C1 segment of cervical spinal cord (tissue), 14 donors: ENCODE data around the gene SPTBN1.

Experiments used
- DNase-seq, 14 donors: peaks; one replicate each; lab custom pipeline; 2025; lab: John Stamatoyannopoulos, UW

Gene SPTBN1

DNA sequence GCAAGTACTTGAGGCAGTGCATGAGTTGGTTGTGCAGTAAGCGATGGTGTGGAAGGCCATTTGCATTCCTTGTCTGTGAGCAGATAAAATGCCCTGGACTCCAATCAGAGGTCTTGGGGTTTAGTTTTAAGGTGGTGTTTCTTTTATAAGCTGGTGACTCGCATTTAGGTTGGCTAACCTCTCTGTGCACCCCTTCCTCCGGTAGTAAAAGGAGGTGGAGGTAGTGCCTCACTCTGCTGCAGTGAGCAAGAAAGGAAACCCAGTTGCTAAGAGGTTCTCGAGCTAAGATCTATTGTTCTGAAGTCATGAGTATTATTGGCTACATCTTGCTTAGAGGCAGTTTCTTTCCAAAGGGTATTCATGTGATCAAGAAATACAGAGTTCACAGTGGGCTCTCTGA lies 193.1 kb downstream of the SPTBN1 start:
- DNase-seq = no peak

DNA sequence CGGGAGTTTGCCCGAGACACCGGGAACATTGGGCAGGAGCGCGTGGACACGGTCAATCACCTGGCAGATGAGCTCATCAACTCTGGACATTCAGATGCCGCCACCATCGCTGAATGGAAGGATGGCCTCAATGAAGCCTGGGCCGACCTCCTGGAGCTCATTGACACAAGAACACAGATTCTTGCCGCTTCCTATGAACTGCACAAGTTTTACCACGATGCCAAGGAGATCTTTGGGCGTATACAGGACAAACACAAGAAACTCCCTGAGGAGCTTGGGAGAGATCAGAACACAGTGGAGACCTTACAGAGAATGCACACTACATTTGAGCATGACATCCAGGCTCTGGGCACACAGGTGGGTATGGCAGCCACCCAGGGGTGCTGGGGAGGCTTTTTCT lies 193.5 kb downstream of the SPTBN1 start:
- DNase-seq = no peak

DNA sequence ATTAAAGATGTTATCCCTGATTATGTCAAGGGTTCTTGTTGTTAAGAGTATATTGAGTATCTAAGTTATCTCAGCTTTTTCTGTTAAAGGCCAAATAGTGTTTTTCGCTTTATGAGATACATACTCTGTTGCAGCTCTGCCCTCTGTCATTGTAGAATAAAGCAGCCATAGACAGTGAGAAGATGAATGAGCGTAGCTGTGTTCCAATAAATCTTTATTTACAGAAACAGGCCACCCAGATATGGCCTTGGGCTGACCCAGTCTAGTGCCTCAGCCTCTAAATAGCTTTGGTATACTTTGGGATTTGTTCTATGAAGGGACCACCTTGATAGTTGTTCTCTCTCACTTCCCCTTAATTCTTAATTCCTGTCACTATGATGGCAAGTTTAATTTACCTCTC lies 194.5 kb downstream of the SPTBN1 start:
- DNase-seq = no peak

DNA sequence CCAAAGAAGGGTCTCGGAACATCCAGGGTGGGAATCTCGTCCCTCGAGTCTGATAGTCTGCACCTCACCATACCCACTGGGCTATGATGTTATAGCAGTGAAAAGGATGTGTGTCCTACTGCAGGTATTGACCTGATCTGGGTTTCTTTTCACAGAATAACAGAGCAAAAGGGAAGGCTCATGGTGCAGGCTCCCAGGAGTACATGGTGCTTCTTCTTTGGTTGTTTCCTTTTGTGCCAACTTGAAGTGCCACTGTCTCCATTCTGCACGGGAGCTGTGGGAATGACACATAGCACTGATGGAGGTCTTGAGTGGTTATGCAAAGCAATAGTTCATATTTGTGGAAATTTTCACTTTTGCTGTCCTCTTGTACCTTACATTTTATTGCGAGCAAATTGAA lies 195.2 kb downstream of the SPTBN1 start:
- DNase-seq = no peak

DNA sequence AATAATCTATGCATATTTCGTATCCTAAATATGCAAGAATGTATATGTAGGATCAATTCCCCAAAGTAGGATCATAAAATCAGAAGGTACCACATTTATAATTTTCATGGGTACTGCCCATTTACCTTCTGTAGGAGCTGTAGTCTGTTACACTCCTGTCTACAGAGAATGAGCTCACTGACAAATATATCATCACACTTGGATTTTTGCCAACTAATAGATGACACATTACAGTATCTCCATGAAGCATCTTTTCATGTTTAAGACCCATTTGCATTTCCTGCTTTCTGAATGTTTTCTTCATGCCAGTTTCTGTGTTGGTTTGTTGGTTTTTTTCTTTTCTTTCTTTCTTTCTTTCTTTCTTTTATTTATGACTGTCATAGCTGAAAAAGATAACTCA lies 196.4 kb downstream of the SPTBN1 start:
- no peak for DNase-seq

DNA sequence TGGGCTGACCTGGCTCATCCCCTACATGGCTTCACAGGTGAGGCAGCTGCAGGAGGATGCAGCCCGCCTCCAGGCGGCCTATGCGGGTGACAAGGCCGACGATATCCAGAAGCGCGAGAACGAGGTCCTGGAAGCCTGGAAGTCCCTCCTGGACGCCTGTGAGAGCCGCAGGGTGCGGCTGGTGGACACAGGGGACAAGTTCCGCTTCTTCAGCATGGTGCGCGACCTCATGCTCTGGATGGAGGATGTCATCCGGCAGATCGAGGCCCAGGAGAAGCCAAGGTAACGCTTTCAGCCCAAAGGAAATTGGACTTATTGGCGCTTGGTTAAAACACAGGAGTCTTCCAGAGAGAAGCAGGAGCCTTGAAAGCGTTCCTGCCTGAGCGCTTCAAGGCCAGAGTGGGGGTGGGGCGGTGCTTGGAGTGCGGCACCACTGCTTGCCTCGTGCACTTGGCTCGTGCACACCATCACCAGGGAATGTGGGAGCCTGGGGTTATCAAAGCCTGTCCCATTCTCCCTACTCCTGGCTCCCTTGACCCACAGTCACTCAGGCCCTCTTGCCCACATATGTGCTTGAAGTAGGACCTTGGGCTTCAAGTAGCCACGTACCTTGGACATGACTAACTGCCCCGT lies 197.6 kb downstream of the SPTBN1 start:
- no peak for DNase-seq

DNA sequence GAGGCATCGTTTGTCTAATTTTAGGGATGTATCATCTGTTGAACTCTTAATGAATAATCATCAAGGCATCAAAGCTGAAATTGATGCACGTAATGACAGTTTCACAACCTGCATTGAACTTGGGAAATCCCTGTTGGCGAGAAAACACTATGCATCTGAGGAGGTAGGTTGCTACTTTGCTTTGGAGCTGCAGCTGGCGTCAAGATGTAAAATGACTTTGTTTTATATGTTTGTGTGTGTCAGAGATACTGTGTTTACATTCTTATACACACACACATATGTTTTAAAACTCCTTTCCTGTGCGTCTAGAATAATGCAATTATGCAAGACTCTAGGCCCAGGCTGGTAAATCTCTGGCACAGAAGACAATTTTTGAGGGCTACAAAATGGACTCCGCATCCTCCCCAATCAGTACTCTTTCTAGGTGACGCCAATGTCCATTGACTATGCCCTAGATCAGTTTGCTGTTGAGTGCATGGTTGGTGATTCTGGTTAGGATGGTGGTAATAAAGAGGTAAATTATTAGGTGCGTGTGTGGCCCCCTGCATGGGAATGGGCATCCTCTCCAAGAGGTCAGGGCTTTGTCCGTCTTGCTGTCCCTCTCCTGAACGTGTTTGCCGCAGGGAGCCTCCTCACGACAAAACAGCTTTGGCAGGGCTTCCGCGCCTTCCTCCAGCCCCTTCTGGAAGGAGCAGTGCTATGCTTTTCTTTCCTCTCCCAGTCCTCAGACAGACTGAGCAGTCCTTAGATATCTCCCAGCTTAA lies 199.1 kb downstream of the SPTBN1 start:
- no peak for DNase-seq

DNA sequence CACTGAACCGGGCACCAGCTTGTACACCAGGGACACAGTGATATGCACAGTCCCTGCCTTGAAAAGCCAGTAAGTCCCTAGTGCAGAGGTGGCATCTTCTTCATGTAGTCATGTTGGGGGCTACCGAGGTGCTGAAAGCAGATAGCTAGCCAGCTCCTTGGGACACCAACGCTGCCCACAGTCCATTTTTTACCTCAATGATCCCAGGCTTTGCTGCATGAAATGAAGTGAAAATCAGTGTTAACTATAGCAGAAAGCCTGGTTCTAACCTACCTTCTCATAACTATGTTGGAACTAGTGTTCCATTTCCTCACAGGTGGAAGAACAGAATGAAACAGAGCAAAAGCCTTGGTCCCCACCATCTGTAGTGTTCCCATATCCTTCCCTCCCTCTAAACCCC lies 200.7 kb downstream of the SPTBN1 start:
- no peak for DNase-seq

DNA sequence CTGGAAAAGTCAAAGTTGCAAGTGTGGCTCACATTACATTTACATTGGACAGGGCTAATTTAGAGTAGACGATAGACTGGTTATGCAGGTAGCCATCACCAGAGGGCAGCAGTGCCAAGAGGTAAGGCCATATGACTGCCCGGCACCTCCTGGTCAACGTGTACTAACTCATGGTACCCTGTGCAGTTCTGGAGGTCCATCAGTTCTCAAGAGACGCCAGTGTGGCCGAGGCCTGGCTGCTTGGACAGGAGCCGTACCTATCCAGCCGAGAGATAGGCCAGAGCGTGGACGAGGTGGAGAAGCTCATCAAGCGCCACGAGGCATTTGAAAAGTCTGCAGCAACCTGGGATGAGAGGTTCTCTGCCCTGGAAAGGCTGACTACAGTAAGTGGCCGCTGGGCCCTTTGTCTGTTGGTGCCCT lies 201.5 kb downstream of the SPTBN1 start:
- DNase-seq = peak in 3 of 14 donors; percentile 20 to 39 (median 21)

DNA sequence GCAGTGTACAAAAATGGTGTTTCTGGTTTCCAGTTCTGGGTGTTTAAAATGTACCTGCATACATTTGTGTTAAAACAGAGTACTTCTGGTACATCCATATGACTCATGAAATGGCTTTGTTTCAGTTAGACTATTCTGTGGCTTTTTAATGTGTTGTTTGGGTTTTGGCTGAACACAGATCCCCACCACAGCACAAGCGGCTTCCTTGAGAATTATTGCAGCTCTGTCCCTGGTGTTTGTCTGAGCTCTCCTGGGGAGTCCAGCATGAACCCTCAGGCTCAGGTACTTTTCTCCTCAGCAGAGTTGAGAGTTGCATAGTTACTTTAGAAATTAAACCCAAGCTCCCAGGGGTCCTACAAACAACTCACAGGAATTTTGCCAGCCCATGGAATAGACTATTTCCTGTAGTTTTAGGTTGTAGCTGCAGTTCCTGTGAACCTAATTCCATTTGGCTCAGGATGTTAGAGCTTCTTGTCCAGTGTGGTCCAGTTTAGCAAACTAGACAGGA lies 202.5 kb downstream of the SPTBN1 start:
- no peak for DNase-seq

DNA sequence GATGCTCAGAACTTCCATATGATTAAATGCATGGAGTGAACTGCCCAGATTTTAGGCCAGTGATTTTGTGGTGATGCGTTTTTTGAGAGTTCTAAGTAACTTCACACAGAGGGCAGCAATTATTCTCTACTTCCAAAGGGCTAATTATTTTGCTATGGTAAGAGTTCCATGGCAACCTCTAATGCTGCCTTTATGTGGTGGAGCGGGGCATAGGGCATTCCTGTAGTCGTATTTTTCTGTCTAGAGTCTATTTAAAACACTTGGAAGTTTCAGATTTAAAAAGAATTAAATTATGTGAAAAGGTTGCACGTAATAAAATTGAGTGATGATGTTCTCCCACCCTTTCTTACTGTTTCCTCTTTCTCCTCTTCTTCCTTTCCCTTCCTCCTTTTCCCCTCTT lies 203.4 kb downstream of the SPTBN1 start:
- no peak for DNase-seq

DNA sequence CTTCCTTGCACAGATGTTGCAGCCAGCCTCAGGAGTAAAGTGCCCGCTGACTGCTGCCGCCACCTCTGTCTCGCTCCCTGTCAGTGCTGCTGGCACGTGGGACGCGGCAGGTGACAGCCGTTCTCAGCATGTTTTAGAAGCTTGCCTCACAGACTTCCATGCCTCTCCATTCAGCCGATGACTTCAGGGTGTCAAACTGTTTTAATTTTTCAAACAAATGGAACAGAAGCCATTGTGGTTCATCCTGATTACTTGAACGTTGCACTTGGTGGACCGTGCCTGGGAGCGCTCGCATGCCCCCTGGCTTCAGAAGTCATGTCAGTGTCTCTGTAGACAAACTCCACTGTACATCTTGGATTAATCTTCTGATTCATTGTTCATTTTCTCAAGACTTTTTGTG lies 204.6 kb downstream of the SPTBN1 start:
- peak in 3 of 14 donors; percentile 3 to 18 (median 13) for DNase-seq

DNA sequence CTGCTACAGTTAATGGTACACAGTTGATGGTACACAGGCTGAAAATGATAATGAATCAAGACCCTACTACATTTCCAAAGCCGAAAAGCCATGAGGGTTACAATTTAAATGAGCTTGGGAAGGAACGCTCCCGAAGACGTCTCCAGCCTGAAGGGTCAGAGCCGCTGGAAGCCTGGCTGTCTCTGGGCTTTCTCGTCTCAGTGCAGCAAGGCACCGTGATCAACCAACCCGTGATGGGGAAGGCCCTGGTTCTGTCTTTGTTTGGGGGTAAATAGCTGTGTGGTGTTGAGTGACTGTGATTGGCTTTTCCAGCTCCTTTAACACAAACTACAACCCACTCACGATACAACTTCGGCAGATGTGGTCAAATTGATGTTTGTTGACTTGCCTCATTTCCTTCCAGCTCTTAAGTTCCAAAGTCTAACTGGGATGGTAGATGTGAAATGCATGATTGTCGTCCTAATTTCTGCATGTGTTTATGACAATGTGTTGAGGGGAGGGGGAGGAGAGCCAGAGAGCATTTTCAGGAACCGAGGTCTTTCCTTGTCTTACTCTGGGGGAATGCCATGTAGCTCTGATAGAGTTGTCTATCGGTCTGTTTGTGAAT lies 207.4 kb downstream of the SPTBN1 start:
- no peak for DNase-seq

DNA sequence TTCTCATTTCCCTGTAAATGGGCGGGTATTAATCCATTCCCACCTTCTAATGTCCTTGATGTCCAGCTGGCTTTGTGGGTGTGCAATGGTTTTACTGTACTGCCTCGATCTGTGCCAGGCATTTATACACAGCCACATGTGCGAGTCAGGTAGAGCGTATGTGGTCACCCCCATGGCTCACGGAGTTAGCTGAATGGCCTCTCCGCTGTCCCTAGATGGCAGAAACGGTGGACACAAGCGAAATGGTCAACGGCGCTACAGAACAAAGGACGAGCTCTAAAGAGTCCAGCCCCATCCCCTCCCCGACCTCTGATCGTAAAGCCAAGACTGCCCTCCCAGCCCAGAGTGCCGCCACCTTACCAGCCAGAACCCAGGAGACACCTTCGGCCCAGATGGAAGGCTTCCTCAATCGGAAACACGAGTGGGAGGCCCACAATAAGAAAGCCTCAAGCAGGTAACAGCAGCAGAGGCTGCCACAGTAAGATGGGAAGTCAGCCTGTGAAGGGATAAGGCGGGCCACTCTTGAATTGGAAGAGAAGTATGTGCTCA lies 208.2 kb downstream of the SPTBN1 start:
- DNase-seq = no peak

DNA sequence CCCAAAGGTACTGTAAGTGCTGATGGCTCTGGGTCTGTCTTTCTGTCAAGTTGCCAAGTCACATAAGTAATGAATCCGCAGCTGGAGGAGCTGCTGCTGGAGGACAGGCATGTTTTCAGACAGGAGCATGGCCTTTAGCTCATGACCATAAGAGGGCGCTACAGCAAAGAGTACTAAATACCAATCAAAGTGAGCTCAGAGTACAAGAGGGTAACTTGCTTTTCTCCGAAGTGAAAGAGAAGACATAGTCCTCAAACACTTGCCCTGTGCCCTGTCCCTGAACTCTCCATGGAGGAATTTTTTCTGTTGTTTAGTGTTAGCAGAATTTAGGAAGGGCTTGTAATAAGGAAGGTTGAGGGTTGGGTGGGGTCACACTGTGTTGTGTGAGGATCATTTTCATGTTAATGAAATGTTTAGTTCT lies 209.3 kb downstream of the SPTBN1 start:
- no peak for DNase-seq

DNA sequence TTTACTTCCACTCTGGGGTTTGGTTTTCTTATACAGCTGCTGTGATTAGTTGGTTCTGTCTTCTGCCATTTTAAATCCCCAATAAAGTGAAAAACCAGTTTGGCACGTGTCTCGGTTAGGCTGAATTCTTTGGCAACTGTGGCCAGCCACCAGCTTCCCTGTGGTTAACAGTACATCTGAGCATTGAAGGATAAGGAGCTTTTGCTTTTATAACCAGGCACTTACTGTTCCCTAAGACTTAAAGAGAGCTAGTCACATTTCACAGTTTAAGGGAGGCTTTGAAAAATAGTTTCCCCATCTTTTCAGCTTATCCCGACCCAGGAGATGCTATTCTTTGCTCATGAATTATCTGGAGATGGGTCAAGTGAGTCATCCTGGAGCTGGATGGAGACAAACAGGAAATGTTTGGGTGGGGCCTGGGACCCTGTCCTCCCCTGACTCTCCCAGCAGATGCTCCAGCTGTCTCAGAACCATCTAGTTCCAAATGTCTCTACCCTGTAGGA lies 210.1 kb downstream of the SPTBN1 start:
- DNase-seq = peak in 4 of 14 donors; percentile 46 to 61 (median 58)

DNA sequence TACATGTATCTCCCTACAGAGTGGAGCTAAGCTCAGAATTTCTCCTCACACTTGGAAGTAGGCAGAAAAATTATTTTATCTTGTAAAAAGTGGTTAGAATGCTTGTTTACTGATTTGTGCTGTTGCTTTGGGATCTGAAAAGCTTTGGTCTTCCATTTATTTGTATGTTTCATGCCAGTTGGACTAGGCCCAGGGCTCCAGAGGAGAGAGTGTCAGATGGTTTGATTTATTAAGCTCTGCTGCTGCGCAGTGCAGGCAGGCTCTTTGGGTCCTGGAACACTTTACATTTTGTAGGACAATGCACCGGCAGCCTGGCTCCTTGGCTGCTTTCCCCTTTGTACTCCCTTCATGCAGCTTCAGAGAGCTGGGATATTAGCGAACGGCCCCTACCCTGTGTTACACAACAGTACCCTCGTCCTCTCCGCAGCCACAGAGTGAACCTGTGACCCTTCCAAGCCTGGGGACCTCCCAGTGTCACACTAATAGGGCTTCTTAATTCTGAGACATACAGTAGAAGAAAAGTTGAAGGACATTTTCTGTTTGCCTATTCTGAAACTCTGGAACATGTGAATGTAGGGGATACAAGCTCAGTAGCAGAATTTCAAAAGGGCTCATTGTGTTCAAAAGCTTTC lies 210.6 kb downstream of the SPTBN1 start:
- DNase-seq = peak in 12 of 14 donors; percentile 23 to 79 (median 66)

DNA sequence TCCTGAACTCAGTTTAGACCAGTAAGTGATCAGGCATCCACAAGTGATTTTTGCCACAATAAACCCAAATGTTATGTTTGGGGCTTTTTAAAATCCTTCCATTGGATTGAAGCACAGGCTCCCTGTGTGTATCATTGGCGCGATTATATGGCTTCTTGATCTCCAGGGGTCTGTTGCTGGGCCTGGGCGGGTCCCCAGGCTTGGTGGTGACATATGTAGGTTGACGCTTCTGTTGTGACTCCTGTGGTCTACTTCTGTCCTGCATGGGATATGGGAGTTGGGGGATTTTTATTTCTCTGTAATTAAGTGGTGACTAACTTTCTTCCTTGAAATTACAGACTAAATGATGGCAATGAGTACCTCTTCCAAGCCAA lies 211.1 kb downstream of the SPTBN1 start:
- DNase-seq = no peak

DNA sequence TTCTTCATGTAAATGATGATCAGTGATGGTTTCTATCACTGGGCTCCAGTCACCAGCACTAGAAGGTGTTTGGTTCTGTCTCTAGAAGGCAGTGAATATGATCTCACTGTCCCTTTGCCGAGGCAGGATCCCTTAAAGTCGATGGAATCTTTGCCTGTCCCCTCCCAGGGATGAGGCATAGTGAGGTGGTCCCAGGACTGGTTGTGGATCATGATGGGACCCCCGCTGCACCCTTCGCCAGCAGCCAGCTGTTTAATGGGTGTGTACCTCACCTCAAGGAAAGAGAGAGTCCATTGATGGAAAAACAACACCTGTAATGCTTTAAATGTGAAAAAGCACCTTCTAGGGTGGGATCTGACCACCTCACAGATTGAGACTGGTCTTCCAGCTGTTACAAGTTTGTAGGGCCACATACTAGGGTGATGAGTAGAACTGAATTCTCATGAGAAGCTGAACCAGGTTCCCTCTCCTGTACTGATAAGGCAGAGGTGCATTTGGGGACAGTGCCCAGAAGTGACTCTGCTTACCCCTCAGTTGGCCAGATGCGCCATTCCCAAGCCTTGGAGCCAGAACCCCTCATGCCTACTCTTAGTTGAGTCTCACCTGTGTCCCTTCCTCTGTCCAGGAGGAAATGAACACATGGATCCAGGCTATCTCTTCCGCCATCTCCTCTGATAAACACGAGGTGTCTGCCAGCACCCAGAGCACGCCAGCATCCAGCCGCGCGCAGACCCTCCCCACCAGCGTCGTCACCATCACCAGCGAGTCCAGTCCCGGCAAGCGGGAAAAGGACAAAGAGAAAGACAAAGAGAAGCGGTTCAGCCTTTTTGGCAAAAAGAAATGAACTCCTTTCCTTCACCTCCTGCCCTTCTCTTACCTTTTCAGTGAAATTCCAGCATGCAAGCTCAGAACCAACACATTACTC lies 211.9 kb downstream of the SPTBN1 start:
- DNase-seq = no peak

DNA sequence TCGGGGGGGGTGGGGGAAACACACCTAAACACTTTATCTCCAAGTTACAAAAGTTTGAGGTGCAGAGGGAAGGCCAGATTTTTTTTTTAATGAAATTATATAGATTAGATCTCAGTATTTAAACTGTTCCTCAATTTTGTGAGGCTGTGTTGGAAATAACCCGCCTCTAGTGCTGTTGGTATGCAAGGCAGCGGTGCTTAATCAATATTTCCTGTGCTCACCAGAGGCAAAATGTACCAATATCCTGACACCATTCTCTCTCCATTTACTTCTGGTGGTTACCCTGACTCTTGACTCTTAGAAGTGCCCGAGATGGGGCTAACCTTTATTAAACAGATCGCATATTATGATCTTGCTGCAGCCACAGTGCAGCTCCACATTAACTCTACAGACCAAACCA lies 212.6 kb downstream of the SPTBN1 start:
- DNase-seq = no peak
